HG02840 (cell line): Measurements from ENCODE around the gene PPP1R7.

Source experiments
- ATAC-seq: cut with Tn5 transposase; IDR thresholded peaks from one replicate; pipeline ENCODE4 v1.9.1; 2021; ENCODE audit warnings: mild to moderate bottlenecking, moderate library complexity, moderate number of reproducible peaks; ENCODE audit not compliant: unreplicated experiment, low FRiP score

PPP1R7 gene

GRCh38 chr2:241157841-241158545, 7.7 kb downstream of the PPP1R7 start:
- no peak for ATAC-seq

DNA sequence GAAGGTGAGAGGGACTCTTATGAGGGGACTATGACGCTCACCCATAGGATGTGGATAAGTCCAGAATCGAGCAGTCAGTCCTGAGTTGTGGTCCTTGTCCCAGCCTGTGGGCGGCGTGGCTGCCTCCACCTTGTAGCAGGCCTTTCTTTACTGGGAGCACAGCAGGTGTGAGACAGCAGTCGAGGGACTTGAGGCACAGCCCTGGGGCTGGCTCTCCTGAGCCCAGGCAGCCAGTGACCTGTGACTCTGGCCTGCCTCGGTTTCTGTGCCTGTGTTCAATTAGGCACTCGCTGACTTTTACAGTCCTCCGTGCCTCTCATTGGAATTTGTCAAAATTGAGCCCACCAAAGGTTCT, 8.3 kb downstream of the PPP1R7 start:
- ATAC-seq: no peak

DNA sequence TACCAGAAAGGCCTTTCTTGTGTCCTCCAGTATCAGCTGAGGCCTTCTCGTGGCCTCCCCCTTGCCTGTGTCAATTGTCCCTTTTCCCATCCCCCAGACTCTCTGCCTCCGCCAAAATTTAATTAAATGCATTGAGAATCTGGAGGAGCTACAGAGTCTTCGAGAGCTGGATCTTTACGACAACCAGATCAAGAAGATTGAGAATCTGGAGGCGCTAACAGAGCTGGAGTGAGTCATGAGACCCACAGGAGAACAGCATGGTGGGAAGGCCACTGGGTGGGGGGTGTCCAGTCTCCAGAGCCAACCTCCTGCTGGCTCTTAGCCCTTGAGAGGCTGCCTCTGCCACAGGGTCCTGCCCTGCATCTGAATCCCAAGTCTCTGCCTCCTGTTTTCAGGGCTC, 8.8 kb downstream of the PPP1R7 start:
- ATAC-seq: no peak

GRCh38 chr2:241160318-241160717, 10.1 kb downstream of the PPP1R7 start:
- no peak for ATAC-seq

GRCh38 chr2:241161646-241162281, 11.5 kb downstream of the PPP1R7 start:
- no peak for ATAC-seq

- no peak for ATAC-seq
These were observed 13.4 kb downstream of the PPP1R7 start for GRCh38 chr2:241163601-241164118.

GRCh38 chr2:241168366-241168765, 18.1 kb downstream of the PPP1R7 start:
- ATAC-seq: no peak

- ATAC-seq: no peak
These were observed 23.3 kb downstream of the PPP1R7 start for GRCh38 chr2:241173557-241173956.

- ATAC-seq: no peak
These were observed 27.5 kb downstream of the PPP1R7 start for GRCh38 chr2:241177526-241178334.

DNA sequence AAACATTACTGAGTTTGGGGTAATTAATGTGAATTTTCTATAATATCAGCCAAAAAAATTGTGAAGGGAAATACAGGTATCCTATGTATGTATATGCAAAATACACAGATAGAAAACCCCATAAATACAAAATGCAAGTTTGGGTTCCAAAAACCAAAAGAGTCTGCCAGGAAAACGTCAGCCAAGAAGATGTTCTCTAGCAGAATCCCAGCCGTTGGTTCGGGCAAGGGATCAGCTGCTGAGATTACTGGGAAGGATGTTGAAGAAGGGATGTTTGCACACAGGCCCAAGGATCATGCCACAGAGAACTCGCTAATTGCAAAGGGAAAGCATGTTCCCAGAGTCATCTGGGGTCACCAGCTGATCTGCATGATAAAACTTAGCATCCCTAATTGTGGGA, 28.7 kb downstream of the PPP1R7 start:
- no peak for ATAC-seq

DNA sequence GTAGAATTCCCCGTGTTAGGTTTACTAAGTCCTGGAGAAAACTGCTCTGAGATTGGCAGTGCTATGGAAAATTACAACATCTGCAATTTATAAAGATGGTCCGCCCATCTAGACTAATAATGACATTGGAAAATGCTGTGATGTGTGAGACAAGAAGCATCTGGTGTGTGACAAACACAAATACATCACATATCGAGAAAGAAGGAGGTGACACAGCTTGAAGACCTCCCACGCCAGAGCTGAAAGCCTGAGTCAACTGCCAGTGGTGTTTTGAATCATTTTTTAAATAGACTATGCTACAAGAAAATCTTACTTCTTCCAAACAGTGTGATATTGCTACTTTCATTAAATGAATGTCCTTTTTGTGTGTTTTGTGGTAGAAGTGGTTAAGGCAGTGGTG, 29.6 kb downstream of the PPP1R7 start:
- ATAC-seq: no peak

- no peak for ATAC-seq
These were observed 30.2 kb downstream of the PPP1R7 start for GRCh38 chr2:241180495-241180894.

GRCh38 chr2:241182126-241182525, 31.9 kb downstream of the PPP1R7 start:
- ATAC-seq: no peak

GRCh38 chr2:241182531-241183133, 32.4 kb downstream of the PPP1R7 start:
- ATAC-seq: no peak

DNA sequence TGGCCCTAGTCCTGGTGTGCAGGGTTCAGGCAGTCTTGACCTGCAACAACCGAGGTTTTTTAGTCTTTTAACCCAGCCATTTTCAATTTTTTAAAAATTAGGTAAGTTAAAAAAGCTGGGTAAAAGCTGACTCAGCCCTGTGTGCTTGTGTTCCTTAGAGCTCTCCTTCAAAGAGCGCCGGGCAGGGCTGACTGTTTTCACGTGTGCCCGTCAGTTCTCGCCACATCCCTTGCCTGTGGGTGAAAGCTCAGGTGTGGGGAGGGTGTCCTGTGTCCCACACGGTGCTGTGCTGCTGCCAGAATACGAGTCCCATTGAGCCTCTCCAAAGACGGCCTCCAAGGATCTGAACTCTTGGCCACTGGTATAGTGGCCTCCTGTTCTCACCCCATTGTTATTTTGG, 33.0 kb downstream of the PPP1R7 start:
- ATAC-seq: no peak

DNA sequence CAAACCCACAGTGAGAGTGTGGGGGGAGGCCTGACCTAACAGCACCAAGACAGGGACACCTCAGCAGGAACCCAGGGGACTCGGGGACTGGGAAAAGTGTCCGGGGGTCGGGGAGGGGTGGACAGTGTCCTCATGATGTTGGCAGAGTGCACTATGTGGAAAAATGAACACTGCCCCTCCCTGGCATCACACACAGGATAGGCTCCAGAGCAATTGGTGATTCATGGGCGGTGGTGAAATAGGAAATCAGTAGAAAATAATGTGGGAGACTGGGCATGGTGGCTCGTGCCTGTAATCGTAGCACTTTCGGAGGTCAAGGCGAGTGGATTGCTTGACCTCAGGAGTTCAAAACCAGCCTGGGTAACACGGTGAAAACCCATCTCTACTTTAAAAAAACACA, 34.6 kb downstream of the PPP1R7 start:
- ATAC-seq: no peak

- ATAC-seq: no peak
These were observed 35.7 kb downstream of the PPP1R7 start for GRCh38 chr2:241185961-241186360.

- no peak for ATAC-seq
These were observed 37.0 kb downstream of the PPP1R7 start for GRCh38 chr2:241187101-241187917.

- ATAC-seq: no peak
These were observed 37.6 kb downstream of the PPP1R7 start for GRCh38 chr2:241187918-241188234.

GRCh38 chr2:241188361-241189092, 38.3 kb downstream of the PPP1R7 start, which contains the start of gene ANO7:
Gene ANO7 (plus strand): TSS chr2:241188677. CDS start chr2:241190064, 1,387 bp downstream.
- no peak for ATAC-seq
